ENCODE results near the gene MEIOSIN. TPM values are rescaled to one million over a fixed set of nuclear protein-coding genes. Genes with fewer than 3 reads are reported as not detected.
"Not testable (repeated sequence)": the region's sequence is repeated elsewhere in the genome, so short reads cannot be mapped to it uniquely, and the experiment has no call there.

MEIOSIN gene
- total RNA-seq, 1 donor from 2014 or later, result not detected

GRCh38 chr19:45793876-45794275, 60.6 kb downstream of the MEIOSIN start:
- H3K27me3 ChIP-seq (ENCODE audit: control insufficient read depth in 3 of 3, insufficient read depth in 3 of 3, low read length in 3 of 3), result no peaks in the 10 kb centered on the region
- no peak overlapping the region for H3K27ac ChIP-seq (ENCODE audit: low read depth, low read length)
- no peak overlapping the region for H3K4me3 ChIP-seq (ENCODE audit: low read length in 3 of 3)

GRCh38 chr19:45794627-45795026, 61.4 kb downstream of the MEIOSIN start:
- H3K4me1 ChIP-seq (ENCODE audit: control insufficient read depth in 3 of 3, insufficient read depth in 3 of 3, low read length in 3 of 3), result peaks cover 23 to 26% (median 24%) of the 10 kb centered on the region in 3 donors
- H3K4me3 ChIP-seq (ENCODE audit: low read length in 3 of 3), result no peak overlapping the region
- no peaks in the 10 kb centered on the region for H3K9me3 ChIP-seq (ENCODE audit: control insufficient read depth in 3 of 3, low read length in 3 of 3)
- H3K36me3 ChIP-seq (ENCODE audit: control insufficient read depth in 3 of 3, insufficient read depth in 3 of 3, low read length in 3 of 3), result peaks cover 2 to 5% (median 2%) of the 10 kb centered on the region in 3 donors
- H3K27ac ChIP-seq (ENCODE audit: low read depth, low read length), result no peak overlapping the region
- H3K9ac ChIP-seq (ENCODE audit: low read depth in 1 of 3, low read length in 3 of 3), result no peak overlapping the region
- H3K27me3 ChIP-seq (ENCODE audit: control insufficient read depth in 3 of 3, insufficient read depth in 3 of 3, low read length in 3 of 3), result no peaks in the 10 kb centered on the region

More at GRCh38 chr19:45793876-45794275, 60.6 kb downstream of the MEIOSIN start:
- Histone ChIP-seq H3K36me3 (ENCODE audit: control insufficient read depth in 3 of 3, insufficient read depth in 3 of 3, low read length in 3 of 3) (peaks cover 5 to 6% (median 5%) of the 10 kb centered on the region in 3 donors), H3K9me3 (ENCODE audit: control insufficient read depth in 3 of 3, low read length in 3 of 3) (no peaks in the 10 kb centered on the region), H3K9ac (ENCODE audit: low read depth in 1 of 3, low read length in 3 of 3) (no peak overlapping the region), H3K4me1 (ENCODE audit: control insufficient read depth in 3 of 3, insufficient read depth in 3 of 3, low read length in 3 of 3) (peaks cover 24 to 28% (median 26%) of the 10 kb centered on the region in 3 donors)

GRCh38 chr19:45798995-45799517, 65.8 kb downstream of the MEIOSIN start:
- H3K36me3 ChIP-seq (ENCODE audit: control insufficient read depth in 3 of 3, insufficient read depth in 3 of 3, low read length in 3 of 3), result no peaks in the 10 kb centered on the region
- H3K9ac ChIP-seq (ENCODE audit: low read depth in 1 of 3, low read length in 3 of 3), result peak overlapping the region in 1 of 3 donors; percentile 62
- H3K27me3 ChIP-seq (ENCODE audit: control insufficient read depth in 3 of 3, insufficient read depth in 3 of 3, low read length in 3 of 3), result no peaks in the 10 kb centered on the region
- no peaks in the 10 kb centered on the region for H3K9me3 ChIP-seq (ENCODE audit: control insufficient read depth in 3 of 3, low read length in 3 of 3)
- H3K4me1 ChIP-seq (ENCODE audit: control insufficient read depth in 3 of 3, insufficient read depth in 3 of 3, low read length in 3 of 3), result peaks cover 9 to 14% (median 13%) of the 10 kb centered on the region in 3 donors
- peak overlapping the region in 2 of 3 donors; percentile 40 to 41 for H3K4me3 ChIP-seq (ENCODE audit: low read length in 3 of 3)
- H3K27ac ChIP-seq (ENCODE audit: low read depth, low read length), result peak overlapping the region; percentile 19

GRCh38 chr19:45799541-45799940, 66.3 kb downstream of the MEIOSIN start:
- not testable (repeated sequence) for H3K9me3 ChIP-seq (ENCODE audit: control insufficient read depth in 3 of 3, low read length in 3 of 3); H3K27me3 ChIP-seq (ENCODE audit: control insufficient read depth in 3 of 3, insufficient read depth in 3 of 3, low read length in 3 of 3)
- H3K27ac ChIP-seq (ENCODE audit: low read depth, low read length), result peak overlapping the region; percentile 19

GRCh38 chr19:45800070-45800553, 66.9 kb downstream of the MEIOSIN start:
- Histone ChIP-seq H3K4me1 (ENCODE audit: control insufficient read depth in 3 of 3, insufficient read depth in 3 of 3, low read length in 3 of 3) (peaks cover 9 to 14% (median 13%) of the 10 kb centered on the region in 3 donors), H3K4me3 (ENCODE audit: low read length in 3 of 3) (no peak overlapping the region), H3K9ac (ENCODE audit: low read depth in 1 of 3, low read length in 3 of 3) (no peak overlapping the region), H3K9me3 (ENCODE audit: control insufficient read depth in 3 of 3, low read length in 3 of 3) (no peaks in the 10 kb centered on the region), H3K36me3 (ENCODE audit: control insufficient read depth in 3 of 3, insufficient read depth in 3 of 3, low read length in 3 of 3) (no peaks in the 10 kb centered on the region), H3K27me3 (ENCODE audit: control insufficient read depth in 3 of 3, insufficient read depth in 3 of 3, low read length in 3 of 3) (no peaks in the 10 kb centered on the region), H3K27ac (ENCODE audit: low read depth, low read length) (no peak overlapping the region)

More at GRCh38 chr19:45799541-45799940, 66.3 kb downstream of the MEIOSIN start:
- not testable (repeated sequence) for H3K4me3 ChIP-seq (ENCODE audit: low read length in 3 of 3); H3K36me3 ChIP-seq (ENCODE audit: control insufficient read depth in 3 of 3, insufficient read depth in 3 of 3, low read length in 3 of 3)
- Histone ChIP-seq H3K4me1 (ENCODE audit: control insufficient read depth in 3 of 3, insufficient read depth in 3 of 3, low read length in 3 of 3) (peaks cover 9 to 14% (median 13%) of the 10 kb centered on the region in 3 donors), H3K9ac (ENCODE audit: low read depth in 1 of 3, low read length in 3 of 3) (peak overlapping the region in 1 of 3 donors; percentile 62)

- Histone ChIP-seq H3K9me3 (ENCODE audit: control insufficient read depth in 3 of 3, low read length in 3 of 3) (no peaks in the 10 kb centered on the region), H3K27me3 (ENCODE audit: control insufficient read depth in 3 of 3, insufficient read depth in 3 of 3, low read length in 3 of 3) (no peaks in the 10 kb centered on the region), H3K4me1 (ENCODE audit: control insufficient read depth in 3 of 3, insufficient read depth in 3 of 3, low read length in 3 of 3) (peaks cover 9 to 14% (median 13%) of the 10 kb centered on the region in 3 donors), H3K36me3 (ENCODE audit: control insufficient read depth in 3 of 3, insufficient read depth in 3 of 3, low read length in 3 of 3) (no peaks in the 10 kb centered on the region), H3K27ac (ENCODE audit: low read depth, low read length) (no peak overlapping the region), H3K4me3 (ENCODE audit: low read length in 3 of 3) (no peak overlapping the region), H3K9ac (ENCODE audit: low read depth in 1 of 3, low read length in 3 of 3) (no peak overlapping the region)
These were observed 68.5 kb downstream of the MEIOSIN start for GRCh38 chr19:45801603-45802175.

GRCh38 chr19:45804140-45804958, 71.1 kb downstream of the MEIOSIN start:
- H3K9ac ChIP-seq (ENCODE audit: low read depth in 1 of 3, low read length in 3 of 3), result no peak overlapping the region
- H3K27ac ChIP-seq (ENCODE audit: low read depth, low read length), result no peak overlapping the region
- H3K9me3 ChIP-seq (ENCODE audit: control insufficient read depth in 3 of 3, low read length in 3 of 3), result no peaks in the 10 kb centered on the region
- H3K4me3 ChIP-seq (ENCODE audit: low read length in 3 of 3), result no peak overlapping the region
- H3K27me3 ChIP-seq (ENCODE audit: control insufficient read depth in 3 of 3, insufficient read depth in 3 of 3, low read length in 3 of 3), result no peaks in the 10 kb centered on the region
- no peaks in the 10 kb centered on the region for H3K36me3 ChIP-seq (ENCODE audit: control insufficient read depth in 3 of 3, insufficient read depth in 3 of 3, low read length in 3 of 3)
- peaks cover 3 to 8% (median 8%) of the 10 kb centered on the region in 3 donors for H3K4me1 ChIP-seq (ENCODE audit: control insufficient read depth in 3 of 3, insufficient read depth in 3 of 3, low read length in 3 of 3)

GRCh38 chr19:45804959-45805230, 71.7 kb downstream of the MEIOSIN start:
- Histone ChIP-seq H3K27ac (ENCODE audit: low read depth, low read length) (no peak overlapping the region), H3K27me3 (ENCODE audit: control insufficient read depth in 3 of 3, insufficient read depth in 3 of 3, low read length in 3 of 3) (no peaks in the 10 kb centered on the region), H3K4me1 (ENCODE audit: control insufficient read depth in 3 of 3, insufficient read depth in 3 of 3, low read length in 3 of 3) (peaks cover 5 to 10% (median 6%) of the 10 kb centered on the region in 3 donors), H3K9ac (ENCODE audit: low read depth in 1 of 3, low read length in 3 of 3) (no peak overlapping the region), H3K4me3 (ENCODE audit: low read length in 3 of 3) (no peak overlapping the region), H3K9me3 (ENCODE audit: control insufficient read depth in 3 of 3, low read length in 3 of 3) (no peaks in the 10 kb centered on the region), H3K36me3 (ENCODE audit: control insufficient read depth in 3 of 3, insufficient read depth in 3 of 3, low read length in 3 of 3) (no peaks in the 10 kb centered on the region)

- no peaks in the 10 kb centered on the region for H3K9me3 ChIP-seq (ENCODE audit: control insufficient read depth in 3 of 3, low read length in 3 of 3)
- H3K36me3 ChIP-seq (ENCODE audit: control insufficient read depth in 3 of 3, insufficient read depth in 3 of 3, low read length in 3 of 3), result no peaks in the 10 kb centered on the region
- H3K4me1 ChIP-seq (ENCODE audit: control insufficient read depth in 3 of 3, insufficient read depth in 3 of 3, low read length in 3 of 3), result peaks cover 0 to 3% (median 3%) of the 10 kb centered on the region in 3 donors
- H3K27me3 ChIP-seq (ENCODE audit: control insufficient read depth in 3 of 3, insufficient read depth in 3 of 3, low read length in 3 of 3), result no peaks in the 10 kb centered on the region
- no peak overlapping the region for H3K4me3 ChIP-seq (ENCODE audit: low read length in 3 of 3)
- no peak overlapping the region for H3K9ac ChIP-seq (ENCODE audit: low read depth in 1 of 3, low read length in 3 of 3)
- H3K27ac ChIP-seq (ENCODE audit: low read depth, low read length), result no peak overlapping the region
These were observed 72.5 kb downstream of the MEIOSIN start for GRCh38 chr19:45805719-45806118.

- Histone ChIP-seq H3K9ac (ENCODE audit: low read depth in 1 of 3, low read length in 3 of 3) (no peak overlapping the region), H3K4me3 (ENCODE audit: low read length in 3 of 3) (no peak overlapping the region), H3K27me3 (ENCODE audit: control insufficient read depth in 3 of 3, insufficient read depth in 3 of 3, low read length in 3 of 3) (peaks cover 0 to 2% (median 0%) of the 10 kb centered on the region in 3 donors), H3K27ac (ENCODE audit: low read depth, low read length) (no peak overlapping the region), H3K36me3 (ENCODE audit: control insufficient read depth in 3 of 3, insufficient read depth in 3 of 3, low read length in 3 of 3) (no peaks in the 10 kb centered on the region), H3K4me1 (ENCODE audit: control insufficient read depth in 3 of 3, insufficient read depth in 3 of 3, low read length in 3 of 3) (peaks cover 0 to 3% (median 3%) of the 10 kb centered on the region in 3 donors), H3K9me3 (ENCODE audit: control insufficient read depth in 3 of 3, low read length in 3 of 3) (no peaks in the 10 kb centered on the region)
These were observed 76.5 kb downstream of the MEIOSIN start for GRCh38 chr19:45809643-45810159.
